GM18502 (cell line): ENCODE data around the gene ISM1.

Experiments used
- ATAC-seq: cut with Tn5 transposase; IDR thresholded peaks from one replicate; pipeline ENCODE4 v1.9.1; 2021; ENCODE audit warnings: mild to moderate bottlenecking; ENCODE audit not compliant: unreplicated experiment, poor library complexity

Gene ISM1

DNA sequence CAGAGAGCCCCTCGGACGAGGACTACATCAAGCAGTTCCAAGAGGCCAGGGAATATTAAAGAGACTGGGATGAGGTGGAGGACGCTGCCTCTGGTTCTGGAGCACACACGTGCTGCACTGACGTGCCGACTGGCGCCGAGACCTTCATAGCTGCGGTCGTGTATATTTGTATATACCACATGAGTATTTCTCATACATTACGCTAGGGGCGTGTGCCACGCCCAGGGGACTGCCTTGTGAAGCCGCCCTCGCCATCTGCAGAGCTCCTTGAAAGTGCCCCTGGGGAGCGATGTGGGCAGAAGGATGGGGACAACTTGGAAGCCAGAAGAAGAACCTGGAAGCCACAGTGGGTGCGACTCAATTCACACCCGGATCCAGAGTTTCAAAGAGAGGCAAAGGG is 78.3 kb downstream of the ISM1 start:
- ATAC-seq = no peak

DNA sequence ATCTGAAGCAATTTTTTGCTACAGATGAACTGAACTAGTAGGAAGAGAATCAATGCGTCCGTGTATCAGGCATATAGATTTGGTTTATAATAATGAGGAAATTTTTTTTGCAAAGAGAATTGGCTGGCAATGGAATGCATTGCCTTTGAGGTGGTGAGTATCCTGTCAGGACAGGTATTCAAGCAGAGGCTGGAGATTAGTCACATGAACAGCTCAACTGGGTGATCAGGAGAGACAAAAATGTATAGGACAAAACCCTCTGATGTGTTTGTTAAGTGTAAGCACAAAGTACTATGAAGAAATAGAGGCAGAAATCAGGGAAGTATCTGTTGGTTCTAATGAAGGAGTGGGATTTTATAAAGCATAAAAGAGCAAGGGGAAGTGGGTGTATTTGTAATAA is 80.5 kb downstream of the ISM1 start:
- no peak for ATAC-seq

DNA sequence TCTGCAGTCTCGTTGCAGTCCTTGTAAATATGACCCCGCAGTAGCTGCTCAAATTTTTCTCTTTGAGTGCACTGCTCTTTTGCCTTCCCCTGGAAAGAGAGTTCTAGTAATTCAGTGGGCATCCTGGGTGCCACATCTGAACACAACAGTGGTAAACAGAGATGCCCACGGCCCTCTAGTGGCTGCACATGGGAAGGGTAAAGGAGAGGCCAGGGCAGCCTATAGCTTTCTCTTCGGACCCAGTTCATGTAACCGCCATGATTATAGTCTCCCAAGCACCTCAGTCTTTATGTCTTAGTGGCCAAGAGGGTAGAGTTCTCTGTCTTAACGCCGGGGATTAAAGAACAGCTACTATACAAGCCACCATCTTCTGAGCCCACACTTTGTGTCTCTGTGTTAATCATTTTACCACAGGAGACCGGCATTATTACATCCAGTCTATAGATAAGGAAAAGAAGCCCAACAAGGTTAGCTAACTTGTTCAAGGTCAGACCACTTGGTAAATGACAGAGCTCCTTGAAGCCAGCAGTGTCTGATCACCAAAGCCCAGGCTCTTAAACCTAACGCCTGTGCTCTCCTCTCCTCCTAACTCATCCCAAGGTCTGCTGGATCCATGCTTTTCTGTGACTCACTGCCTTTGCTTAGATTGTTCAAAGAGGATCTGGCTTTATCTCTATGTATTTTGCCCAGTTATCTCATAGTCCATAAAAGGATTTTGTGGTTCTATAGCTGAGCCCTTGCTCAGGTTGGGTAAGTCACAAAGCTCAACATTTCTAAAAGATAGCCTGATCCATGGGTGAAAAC is 81.8 kb downstream of the ISM1 start:
- ATAC-seq = peak; percentile 94

DNA sequence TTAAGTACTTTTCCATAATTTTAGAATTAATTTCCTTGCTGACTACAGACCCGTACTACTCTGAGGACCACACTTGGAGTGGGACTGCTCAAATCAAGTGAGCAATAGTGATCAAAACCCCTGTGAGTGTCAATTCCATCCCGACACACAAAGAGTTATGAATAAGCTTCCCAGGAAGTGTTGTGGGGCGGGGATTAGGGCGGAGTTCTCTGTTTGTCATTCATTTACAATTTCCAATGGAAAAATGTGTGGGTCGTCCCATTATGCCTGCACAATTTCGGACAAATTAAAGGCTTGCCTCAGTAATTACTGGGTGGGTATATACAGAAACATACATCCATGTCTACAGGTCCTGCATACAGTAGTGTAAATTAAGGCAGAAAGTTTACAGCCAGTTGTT is 84.2 kb downstream of the ISM1 start:
- ATAC-seq = no peak

DNA sequence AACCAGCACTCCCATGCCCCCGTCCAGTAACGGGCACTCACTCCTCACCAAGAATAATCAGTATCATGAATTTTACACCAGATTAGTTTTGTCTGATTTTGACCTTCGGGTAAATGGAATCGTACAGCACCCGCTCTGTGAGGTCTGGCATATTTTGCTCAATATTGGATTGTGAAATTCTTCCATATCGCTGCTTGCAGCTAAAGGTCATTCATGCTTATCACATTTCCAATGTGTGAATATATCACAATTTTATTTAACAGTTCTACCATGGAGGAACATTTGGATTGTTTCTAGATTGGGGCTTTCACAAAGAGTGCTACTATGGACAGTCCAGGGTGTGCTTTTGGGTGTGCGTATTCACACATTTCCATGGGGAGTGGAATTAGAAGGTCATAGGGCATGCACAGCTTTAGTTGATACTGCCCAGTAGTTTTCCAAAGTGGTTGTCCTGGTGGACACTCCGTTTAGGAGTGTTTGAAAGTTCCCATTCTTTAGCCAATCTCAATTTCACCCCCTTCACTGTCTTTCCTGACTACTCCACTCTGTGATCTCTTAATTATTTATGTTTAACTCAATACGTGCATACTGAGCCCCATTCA is 86.6 kb downstream of the ISM1 start:
- no peak for ATAC-seq

DNA sequence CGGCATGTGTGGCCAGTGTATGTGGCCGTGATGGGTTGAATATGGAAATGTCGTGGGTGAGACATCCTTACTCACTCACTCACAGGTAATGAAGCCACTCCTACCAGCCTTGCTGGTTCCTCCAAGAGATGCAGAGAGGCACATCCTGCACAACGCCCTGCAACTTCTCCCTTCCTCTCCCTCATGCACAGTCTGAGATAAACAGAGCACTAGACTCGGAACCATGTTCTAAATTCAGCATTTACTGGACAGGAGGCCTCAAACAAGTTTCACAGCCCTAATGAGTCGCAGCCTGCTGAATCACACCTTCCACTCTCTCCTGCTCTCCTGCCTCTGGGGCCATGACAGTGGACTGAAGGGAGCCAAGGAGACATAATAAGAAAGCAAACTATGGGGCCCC is 91.2 kb downstream of the ISM1 start:
- no peak for ATAC-seq

DNA sequence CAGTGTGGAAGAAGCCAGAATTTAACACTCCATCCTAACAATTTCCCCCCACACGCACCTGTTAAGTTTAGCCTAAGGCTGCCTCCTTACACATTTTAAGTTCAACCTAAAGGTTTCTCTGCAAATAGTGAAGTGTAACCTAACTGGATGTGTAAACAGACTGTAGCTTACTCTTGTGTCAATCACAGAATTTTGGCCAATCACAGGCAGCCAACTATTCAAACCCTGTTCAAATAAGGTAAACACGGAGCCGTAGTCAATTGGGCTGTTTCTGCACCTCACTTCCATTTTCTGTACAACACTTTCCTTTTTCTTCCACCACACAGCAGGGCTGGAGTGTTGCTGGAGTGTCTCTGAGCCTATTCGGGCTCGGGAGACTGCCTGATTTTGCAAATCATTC is 92.1 kb downstream of the ISM1 start:
- no peak for ATAC-seq

DNA sequence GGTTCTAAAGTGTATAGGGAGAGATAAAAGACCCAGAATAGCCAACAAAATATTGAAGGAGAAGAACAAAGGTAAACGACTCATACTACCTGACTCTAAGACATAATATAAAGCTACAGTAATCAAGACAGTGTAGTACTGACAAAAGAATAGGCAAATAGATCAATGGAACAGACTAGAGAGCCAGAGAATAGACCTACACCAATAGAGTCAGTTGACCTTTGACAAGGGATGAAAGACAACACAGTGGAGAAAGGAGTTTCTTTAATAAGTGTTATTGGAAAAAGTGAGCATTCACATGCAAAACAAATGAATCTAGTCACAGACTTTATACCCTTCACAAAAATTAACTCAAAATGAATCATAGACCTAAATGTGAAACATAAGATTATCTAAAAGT is 96.4 kb downstream of the ISM1 start:
- ATAC-seq = no peak

DNA sequence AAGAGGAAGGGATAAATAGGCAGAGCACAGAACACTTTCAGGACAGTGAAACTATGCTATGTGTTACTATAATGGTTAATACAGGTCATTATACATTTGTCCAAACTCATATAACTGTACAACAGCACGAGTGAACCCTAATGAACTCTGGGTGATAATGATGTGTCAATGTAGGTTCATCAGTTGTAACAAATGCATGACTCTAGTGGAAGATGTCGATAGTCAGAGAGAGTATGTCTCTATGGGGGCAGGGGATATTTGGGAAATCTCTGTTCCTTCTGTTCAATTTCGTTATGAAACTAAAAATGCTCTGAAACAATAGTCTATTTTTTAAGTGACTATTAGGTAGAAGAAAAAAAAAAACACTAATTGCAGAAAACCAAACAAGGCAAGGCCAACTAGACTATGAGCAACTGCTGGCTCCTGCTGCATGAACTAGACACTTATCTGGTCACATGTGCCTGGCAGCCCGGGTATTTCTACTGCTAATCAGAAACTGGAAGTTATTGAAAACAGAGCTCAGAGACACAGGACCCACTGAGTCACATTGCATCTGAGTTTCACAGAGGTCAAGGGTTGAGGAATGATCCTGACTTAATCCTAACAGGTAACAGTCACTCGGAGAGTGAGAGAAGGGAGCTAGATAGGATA is 97.9 kb downstream of the ISM1 start:
- no peak for ATAC-seq

DNA sequence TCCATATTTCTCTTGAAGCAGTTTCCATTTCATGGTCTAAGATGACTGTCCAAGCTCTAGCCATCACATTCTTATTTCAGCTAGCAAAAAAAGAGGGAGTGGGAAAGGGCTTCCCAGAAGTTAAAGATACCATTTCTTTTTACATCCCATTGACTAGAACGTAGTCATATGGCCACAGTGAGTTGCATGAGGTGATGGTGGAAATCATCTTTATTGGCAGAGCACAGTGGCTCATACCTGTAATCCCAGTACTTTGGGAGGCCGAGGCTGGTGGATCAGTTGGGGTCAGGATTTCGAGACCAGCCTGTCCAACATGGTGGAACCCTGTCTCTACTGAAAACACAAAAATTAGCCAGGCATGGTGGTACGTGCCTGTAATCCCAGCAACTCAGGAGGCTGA is 99.6 kb downstream of the ISM1 start:
- ATAC-seq = no peak

DNA sequence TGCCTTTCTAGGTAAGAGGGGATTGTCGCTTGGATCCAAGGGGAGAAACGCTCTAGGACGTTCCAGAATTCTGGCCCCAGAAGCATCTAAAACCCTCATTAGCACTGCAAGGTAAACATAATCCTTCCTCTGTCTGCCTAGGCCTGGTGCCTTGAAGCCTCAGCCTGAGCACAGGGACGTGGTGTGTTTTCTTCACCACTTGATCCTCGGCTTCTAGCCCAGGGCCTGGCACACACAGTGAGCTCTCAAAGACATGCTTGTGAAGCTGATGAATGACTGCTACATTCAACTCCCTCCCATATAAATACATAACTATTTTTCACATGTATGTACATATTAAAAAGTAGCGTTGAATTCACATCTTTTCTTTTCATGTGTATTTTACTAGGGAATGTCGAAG is 100.3 kb downstream of the ISM1 start:
- no peak for ATAC-seq

DNA sequence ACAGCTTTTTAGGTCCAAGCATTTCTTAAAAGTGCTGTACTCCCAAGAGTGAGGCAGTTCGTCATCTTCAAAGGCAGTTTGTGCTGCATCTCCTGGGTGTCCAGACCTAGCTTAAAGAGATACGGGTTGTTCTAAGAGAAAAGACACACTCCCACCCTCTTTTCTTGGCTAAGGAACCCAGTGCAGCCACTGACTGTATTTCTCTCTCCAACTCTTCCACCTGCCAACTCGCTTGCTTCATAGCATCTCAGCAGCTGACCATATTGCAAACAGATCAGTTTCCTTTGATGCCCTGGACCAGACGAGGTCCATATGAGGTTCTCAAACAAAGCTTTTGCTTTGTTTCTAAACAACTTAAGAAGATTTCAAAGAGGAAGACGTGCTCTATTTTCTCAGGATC is 101.1 kb downstream of the ISM1 start:
- ATAC-seq = no peak

DNA sequence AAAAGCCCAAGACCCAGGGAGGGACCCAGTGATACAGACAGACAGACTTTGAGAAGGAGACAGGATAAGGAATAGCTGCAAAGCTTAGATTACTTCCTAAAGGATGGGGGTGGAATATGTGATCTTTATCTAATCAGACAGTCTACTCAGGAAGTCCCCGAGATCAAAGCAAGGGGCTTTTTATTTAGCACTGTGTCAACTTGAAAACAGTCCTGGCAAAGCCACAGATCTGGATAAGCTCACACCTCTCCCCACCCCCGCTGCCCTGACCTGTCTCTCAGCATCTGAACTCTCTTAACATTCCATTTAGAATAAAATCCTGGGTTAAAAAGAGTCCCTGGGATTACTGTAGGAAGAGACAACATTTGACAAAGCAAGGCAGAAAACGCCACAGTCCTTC is 101.5 kb downstream of the ISM1 start:
- ATAC-seq = no peak

DNA sequence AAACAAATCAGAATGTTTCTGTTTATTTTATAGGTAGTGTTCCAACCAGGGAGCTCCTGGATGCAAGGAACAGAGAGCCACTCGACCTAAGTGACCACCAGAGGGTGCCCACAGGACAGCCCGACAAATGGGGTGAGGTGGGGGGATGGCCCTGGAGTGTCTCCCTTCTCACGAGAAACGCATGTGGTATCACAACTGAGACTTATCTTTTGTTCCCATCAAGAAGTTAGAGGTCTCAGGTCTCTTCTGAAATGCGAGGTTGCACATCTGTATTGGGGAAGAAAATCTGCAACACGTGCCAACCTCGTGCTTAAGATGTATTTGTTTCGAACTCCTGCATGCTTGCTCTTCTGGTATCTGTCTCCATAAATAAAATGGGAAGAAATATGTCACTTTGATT is 104.0 kb downstream of the ISM1 start:
- no peak for ATAC-seq

DNA sequence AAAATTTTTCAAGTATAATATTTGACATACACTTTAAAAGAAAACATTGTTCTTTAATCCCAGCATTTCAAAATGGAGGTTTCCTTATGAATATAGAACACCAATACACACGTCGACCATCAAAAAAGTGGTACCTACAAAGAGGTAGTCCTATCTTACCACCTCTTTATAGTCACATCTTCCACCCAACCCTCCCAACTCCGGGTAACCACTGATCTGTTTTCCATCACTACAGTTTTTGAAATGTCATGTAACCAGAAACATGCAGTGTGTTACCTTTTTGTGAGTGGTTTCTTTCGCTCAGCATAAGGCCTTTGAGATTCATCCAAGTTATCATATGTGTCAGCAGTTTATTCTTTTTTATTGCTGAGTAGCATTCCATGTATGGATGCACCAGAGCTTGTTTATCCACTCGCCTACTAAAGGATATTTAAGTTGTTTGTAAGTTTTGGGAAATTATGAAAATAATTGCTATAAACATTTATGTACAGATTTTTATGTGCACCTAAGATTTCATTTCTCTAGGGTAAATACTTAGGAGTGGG is 104.8 kb downstream of the ISM1 start:
- ATAC-seq = no peak

DNA sequence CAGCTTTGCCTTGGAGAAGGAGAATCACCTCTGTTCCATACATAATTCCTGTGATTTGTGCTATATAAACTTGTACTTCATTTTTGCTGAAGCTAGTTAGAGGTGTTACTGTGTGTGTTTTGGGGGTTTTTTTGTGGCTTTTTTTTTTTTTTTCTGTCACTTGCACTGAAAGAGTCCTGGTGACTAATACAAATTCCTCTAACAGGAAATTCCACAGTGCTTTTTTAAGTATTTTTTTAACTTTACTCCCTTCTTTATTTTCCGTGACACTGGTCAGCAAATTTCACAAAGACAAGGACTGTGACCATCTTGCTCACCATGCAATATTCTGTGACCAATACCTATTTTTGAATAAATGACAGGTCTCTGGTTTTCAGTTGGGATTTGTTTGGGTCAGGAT is 110.5 kb downstream of the ISM1 start:
- ATAC-seq = no peak

DNA sequence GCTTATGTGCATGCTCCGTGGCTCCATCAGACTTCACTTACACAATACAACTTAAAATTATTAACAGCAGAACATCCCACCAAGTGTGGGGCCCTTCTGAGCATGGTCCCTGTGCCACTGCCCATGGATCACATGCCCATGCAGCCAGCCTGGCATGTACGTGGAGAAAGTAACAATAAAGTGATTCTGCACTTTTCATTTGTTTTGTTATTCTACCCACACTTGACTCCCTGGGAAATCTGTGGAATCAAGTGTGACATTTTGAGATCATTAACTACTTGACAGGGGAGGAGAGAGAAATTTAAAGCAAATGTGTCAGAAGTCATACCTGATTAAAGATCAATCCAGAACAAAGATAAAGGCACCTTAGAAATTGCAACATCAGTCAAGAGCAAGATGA is 112.0 kb downstream of the ISM1 start:
- no peak for ATAC-seq

DNA sequence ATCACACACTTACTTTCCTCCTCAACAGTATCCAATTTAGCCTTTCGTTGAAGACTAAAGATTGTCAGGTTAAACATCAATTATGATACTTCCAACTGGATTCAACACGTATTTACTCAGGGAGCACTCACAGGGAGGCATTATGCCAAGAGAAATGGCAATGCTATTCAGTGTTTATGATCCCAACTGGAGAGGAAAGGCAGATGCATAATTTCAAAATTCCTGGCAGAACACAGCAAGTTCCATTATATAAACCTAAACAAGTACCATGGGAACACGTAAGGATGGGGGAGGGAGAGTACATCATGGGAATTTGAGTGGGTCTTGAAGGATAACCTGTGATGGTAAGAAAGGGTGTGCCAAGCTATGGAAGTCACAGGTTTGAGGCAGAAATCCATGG is 112.7 kb downstream of the ISM1 start:
- no peak for ATAC-seq

DNA sequence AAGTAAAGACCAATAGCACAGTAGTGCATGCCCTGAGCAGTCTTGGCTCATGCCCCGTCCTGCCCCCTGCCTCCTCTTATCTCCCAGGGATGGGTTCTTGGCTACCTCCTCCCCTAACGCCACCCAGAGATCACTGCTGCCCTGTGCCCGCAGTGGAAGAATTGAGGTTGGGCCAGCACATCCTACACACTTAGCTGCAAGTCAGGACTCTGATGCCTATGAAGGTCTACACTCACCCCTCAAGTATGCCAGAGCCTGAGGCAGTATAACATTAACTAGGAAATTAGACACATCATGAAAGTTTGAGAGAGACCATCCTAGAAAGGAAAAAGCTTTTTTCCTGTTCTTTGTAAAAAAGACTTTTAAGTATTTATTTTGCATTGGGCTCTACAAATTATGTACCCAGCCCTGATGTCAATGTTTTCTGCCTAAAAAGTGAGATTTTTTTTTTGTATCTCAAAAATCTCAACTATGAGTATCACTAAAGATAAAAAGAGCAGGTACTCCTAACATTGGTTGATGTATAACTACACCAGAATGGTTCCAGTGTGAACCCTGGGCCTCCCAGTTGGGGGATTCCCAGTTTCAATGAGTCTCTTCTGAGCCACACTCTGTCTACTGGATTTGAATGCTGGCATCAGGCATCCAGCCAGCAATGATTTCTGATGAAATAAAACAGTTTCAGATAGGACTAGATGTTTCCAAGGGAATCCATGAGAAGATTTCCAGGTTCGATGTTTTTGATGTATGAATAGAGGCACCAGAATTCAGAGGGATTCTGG is 115.4 kb downstream of the ISM1 start:
- ATAC-seq = peak; percentile 65

DNA sequence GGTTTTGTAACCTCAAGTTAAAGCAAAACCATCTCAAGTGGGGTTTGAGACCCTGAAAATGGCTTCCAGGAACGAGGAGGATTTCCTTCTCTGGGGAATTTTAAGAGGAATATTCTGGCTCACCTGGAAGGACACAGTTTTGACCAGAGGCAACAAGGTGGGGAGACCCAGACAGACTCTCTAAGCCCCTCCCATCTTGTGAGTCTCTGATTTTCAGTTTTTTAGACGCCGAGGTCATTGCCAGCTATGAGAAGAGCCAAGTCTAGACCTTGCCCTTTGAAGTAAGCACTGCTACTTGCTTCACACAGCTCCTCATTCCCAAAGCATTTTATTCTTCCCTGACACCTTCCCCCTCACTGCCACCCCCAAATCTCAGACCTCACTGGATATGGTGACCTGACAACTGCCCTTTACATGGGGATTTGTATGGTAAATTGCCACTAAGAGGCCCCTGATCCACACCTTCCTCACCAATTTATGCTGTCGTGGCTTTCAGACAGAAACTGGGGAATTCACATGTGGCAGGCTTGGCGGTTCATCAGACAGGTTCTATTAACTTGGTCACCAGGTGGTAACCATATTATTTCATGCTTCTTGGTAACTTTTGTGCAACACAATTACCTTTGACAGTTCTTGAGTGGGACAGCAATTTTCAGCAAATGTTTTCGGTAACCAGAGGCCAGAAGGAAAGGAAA is 116.2 kb downstream of the ISM1 start:
- no peak for ATAC-seq
